PC-3 (cell line): ENCODE results near the gene UBAC1.

Experiments
- CTCF ChIP-seq: fragments of 300-600 bp; sonication (generic); conservative IDR thresholded peaks from 2 replicates; pipeline ENCODE4 v1.5.1; 2017; ENCODE audit warnings: antibody characterized with exemption, low read depth, mild to moderate bottlenecking, low read length
- EZH2phosphoT487 ChIP-seq: fragments of 300-600 bp; sonication (generic); IDR thresholded peaks from 2 replicates; pipeline ENCODE4 v1.6.1; 2018; ENCODE audit warnings: mild to moderate bottlenecking, antibody characterized with exemption, low read length, borderline replicate concordance

DNA sequence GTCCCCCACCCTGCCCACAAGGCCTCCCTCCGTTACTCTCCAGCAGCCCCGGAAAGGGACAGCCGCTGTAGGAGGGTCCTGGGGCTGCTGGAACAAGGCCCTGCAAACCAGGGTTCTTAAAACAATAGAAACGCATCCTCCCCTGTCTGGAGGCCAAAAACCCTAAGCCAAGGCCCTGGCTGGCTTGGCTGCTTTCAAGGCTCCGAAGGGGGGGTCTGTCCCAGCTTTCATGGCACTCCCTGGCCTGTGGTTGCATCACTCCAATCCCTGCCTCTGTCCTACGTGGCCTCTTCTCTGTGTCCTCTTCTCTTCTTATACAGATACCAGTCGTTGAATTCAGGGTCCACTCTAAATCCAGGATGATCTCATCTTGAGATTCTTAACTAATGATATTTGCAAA, 7.4 kb upstream of the UBAC1 start:
- TF ChIP-seq CTCF: no peak
- TF ChIP-seq EZH2phosphoT487: no peak
